NCI-H510A (cell line): ENCODE data around the gene MYO7B.

Source experiments
- DNase-seq: peaks from one replicate; lab custom pipeline; 2025; lab: John Stamatoyannopoulos, UW

Gene MYO7B

DNA sequence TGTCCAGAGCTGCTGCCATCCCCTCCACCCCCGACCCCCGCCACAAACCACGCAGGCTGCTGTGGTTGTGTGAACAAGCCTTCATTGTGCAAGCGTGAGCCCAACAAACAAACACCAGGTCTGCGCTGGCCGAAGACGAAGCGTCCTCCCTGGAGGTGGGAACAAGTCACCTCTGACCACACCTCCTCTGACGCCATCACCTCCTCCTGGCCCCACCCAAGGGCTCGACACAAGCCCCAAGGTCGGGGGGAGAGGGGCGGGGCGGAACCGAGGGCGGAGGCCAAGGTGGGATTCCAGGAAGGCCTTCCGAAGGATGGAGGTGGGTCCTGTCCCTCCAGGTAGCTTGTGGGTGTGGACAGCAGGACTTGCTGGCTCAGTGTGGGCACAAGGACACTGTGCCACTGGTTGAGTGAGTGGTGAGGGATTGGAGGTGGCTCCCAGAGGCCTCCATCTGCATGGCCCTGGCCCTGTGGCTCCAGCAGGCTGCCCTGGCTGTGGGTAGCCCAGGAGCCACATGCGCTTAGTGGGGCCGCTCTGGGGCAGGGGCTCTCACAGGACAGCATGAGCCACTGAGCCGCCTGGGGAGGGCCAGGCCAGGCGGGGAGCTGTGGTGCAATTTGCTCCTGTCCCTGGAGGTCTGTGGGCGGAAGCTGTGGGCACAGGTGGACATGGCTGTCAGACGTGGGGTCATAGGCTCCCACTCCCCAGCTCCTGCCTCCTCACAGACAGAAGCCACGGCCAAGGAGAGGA lies 103.1 kb downstream of the MYO7B start:
- DNase-seq = no peak

GRCh38 chr2:127639111-127639474 lies 103.6 kb downstream of the MYO7B start:
- no peak for DNase-seq

DNA sequence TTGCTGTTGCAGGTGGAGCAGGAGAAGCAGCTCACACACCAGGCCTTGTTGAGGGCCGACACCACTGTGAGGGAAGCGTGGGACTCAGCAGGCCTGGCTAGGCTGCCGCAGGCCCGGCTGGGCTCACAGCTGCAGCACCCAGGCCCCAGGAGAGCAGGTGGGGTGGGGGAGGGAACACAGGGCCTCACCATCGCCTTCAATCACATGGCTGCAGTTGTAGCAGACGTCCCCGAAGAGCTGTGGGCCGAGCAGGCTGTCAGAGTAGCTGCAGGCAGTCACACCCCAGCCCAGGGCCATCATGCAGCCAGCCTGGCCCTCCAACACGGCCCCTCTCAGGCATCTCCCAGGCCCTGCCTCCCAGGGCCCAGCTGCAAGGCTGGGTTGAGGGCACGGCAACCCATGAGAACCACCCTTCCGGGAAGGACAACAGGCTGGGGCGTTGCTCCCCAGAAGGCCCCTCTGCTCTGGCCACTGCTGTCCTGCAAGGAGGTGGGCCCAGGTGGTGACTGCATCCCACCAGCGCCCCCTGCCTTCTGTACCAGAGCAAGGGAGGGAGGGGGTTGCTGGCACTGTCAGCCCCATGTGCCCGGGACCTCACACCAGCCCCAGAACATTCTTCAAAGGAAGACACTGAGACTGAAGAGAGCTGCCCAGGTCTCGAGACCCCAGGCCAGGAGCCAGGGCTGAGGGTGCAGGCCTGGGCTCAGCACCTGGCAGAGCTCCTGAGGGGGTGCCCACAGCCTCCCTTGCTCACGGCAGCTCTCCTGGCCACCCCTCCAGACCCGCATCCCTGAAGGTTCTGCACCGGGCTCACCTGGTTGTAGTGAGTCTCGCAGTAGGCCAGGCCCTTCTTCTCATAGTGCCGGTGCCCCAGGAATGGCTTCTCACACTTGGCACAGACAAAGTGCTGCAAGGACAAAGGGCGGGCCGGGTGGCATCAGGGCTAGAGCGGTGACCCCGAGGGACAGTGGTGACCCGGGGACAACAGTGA lies 104.9 kb downstream of the MYO7B start:
- peak; percentile 18 for DNase-seq

GRCh38 chr2:127641133-127641532 lies 105.7 kb downstream of the MYO7B start:
- no peak for DNase-seq

- no peak for DNase-seq
These were observed 106.5 kb downstream of the MYO7B start for GRCh38 chr2:127641846-127642507.

DNA sequence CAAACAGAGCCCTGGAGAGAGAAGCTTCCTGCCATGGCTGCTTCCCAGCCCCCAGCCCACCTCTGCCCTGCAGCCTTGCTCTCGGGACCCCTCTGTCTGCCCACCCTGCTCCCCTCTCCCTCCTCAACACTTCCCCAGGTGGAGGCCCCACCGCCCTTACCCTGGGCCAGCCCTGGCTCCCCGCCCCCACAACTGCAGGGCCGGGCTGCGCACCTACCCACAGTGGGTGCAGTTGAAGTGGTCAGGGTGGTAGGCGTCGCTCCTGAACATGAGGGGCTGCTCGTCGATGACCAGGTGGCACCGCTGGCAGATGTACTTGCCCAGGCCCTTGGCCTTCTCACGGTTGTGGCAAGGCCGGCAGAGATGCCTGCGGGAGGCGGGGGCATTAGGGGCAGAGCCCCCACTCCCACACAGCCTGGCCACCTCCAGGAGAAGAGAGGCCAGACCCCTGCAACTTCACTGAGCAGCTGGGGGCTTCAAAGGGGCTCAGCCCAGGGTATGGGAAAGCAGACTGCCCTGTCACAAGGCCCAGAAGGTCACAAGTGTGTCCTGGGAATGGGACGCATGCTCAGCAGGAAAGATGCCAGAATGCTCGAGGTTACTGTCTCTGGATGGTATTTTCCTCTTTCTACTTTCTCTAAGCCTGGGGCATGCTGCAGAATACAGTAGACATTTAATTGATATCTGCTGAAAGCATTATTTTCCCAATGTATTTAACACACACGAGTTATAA lies 107.4 kb downstream of the MYO7B start:
- no peak for DNase-seq

DNA sequence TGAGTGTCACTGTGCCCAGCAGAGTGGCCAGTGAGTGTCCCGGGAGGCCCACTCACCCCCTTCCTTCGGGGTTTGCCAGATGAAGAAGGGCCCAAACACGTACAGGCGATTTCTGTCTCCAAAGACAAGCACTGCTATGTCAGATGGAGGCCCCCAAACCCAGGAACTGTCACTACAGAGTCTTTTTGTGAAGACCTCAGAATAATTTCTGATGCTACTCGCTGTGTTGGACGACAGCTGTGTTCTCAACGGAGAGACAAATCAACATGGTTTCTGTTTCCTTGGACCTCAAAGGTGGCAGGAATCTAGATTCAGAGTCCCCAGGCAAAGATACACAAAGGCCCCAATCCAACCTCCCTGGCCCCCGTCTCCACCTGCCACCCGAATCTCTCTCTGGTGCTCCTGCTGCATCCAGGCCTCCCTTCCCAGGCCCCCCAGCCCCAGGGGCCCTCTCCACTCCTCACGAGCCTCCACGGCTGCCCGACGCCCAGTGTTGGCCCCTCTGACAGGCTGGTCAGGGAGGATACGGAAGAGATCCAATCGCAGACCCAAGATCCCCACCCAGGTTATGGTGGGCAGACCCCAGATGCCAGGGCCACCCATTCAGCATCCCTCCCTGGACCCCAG lies 108.1 kb downstream of the MYO7B start:
- no peak for DNase-seq

GRCh38 chr2:127644066-127645025 lies 108.9 kb downstream of the MYO7B start:
- DNase-seq = no peak

DNA sequence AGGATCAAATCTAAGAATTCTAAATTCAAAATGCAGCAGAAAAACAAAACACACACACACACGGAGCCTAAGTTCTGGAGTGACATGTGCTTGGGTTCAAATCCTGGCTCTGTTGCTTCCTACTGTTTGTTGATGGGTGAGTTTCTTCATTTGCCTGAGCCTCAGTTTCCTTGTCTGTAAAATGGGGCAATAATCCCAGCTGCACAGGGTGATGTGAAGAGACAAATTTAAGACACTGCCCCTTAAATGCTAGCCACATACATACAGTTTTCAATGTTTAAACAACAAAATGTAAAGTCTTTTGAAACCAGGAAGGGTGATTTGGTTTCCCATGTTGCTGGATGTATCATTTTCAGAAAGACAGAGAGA lies 109.5 kb downstream of the MYO7B start:
- no peak for DNase-seq

DNA sequence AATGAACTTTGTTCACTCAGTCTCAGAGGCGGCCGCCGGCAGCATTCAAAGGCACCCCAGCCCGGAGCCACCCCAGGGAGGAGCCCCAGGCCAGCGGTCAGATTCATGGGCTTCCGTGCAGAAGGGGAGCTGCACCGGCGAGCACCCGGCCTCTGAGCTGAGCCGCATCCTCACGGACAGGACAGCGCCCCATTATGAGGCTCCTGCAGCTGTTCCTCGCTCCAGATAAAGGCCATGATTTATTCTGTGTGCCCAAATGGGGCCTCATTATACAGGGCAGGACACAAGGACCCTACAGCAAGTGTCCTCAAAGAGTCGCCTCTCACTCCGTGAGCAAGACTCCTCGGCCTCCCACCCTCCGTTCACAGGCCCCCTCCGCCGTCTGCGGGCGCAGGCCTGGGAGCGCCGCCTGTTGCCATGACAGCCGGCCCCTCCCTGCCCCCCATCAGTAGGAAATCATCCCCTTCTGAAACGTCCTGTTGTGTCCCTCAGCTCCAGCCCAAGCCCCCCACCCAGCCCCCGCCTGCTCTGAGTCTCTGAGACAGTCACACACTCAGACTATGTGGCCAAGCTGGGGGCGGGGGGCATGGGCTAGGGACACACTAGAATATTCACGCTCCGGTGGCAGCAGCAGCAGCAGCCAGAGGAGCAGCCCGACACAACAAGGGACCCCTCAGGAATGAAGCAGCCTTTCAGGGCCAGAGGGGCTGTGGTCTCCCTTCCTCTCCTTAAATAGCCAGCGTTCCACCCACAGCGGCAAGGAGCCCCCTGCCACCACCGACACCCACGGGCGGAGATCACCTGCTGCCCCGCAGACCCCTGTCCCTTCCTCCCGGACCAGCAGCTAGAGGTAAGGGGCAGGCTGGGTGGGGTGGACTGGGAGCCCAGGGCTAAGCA lies 110.2 kb downstream of the MYO7B start, which contains the start of gene GPR17:
TSS of gene GPR17 (plus strand) at position 759 of the 897 bp plus-strand sequence. CDS start 4,583 bp downstream, outside the sequence.
- DNase-seq = no peak

DNA sequence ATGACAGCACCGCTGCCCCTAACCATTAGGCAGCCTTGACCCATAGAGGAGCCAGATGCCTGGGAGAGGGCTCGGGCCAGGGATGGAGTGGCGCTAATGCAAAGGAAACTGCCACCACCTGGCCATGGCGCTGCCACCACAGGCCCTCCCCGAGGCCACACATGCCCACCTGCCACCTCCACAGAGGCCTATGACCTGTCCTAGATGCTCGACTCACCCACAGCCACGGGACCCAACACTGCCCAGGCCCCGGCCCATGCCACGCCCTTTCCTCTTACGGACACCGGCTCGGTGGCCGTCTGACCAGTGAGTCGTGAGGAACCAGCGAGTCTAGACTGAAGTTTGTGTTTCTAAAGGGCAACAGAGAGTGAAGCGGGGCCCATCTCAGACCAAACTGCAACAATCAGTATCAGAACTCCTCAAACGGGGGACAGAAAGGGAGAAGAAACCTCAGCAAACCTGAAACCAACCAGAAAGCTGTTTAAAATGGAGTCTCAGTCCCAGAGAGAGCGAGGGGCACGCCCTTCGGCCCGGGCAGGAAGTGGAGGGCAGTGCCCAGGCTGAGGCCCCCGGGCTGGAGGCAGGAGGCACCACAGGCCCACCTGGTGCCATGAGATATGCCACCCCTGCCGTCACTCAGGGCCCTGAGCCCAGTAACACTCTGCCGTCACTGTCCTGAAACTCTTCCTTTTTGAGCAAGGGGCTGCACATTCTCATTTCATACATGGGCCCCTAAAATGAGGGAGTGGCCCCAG lies 111.2 kb downstream of the MYO7B start:
- no peak for DNase-seq

DNA sequence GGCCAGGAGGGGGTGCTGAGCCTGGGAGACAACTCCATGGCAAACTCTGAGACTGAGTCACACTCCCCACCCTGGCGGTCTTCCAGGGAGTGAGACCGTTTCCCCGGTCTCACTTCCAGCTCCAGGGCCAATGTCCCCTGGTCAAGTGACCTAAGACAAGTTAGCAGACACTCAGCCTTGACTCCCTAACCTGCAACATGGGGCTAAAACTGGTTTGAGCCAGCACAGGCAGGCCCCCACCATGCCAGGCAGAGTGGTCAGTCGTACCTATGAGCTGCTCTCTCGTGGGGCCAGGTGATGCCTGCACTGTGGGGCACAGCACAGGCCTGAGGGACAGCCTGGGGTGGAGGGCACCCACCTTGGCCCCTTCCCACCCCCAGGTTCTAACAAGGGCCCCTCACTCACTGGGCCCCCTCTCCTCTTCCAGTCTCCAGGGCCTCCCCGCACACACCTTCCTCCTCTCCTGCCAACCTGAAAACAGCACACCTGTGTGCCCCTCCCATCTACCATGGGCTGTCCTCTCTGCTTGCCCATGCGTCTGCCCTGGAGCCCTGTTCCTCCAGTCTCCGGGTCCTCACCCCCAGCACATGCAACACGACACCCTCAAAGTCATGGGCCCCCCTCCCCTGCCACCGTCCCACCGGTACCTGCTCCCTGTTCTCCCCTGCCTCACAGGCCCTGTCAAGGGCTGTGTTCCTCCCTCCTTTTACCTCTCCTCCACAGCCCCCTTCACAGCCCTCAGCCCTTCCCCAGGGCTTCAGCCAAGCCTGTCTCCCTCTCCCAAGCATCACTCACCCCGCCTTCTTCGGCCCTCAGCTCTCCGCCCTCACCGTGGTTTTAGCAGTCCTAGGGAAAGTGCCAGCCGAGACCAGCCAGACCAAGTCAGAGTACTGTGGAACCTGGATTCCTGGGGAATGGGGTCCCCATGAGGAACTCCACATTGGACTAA lies 112.0 kb downstream of the MYO7B start:
- DNase-seq = no peak

- DNase-seq = no peak
These were observed 112.8 kb downstream of the MYO7B start for GRCh38 chr2:127648321-127648720.

- DNase-seq = no peak
These were observed 113.7 kb downstream of the MYO7B start for GRCh38 chr2:127649100-127649611.

DNA sequence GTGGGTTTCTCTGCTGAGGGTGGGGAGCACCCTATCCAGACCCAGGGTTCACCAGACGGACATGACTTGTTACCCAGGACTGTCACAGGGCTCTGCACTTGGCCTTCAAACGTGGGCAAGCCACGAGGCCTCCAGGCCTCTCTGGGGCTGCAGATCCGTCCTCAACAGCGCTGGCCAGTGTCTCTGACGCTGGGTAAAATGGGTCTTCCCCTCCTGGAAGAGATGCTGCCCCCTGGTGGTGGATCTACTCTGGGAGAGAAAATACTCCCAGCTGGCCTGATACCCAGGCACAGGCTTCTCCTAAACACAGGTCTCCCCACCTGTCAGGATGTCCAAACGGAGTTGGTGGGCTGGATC lies 114.2 kb downstream of the MYO7B start:
- peak; percentile 63 for DNase-seq

DNA sequence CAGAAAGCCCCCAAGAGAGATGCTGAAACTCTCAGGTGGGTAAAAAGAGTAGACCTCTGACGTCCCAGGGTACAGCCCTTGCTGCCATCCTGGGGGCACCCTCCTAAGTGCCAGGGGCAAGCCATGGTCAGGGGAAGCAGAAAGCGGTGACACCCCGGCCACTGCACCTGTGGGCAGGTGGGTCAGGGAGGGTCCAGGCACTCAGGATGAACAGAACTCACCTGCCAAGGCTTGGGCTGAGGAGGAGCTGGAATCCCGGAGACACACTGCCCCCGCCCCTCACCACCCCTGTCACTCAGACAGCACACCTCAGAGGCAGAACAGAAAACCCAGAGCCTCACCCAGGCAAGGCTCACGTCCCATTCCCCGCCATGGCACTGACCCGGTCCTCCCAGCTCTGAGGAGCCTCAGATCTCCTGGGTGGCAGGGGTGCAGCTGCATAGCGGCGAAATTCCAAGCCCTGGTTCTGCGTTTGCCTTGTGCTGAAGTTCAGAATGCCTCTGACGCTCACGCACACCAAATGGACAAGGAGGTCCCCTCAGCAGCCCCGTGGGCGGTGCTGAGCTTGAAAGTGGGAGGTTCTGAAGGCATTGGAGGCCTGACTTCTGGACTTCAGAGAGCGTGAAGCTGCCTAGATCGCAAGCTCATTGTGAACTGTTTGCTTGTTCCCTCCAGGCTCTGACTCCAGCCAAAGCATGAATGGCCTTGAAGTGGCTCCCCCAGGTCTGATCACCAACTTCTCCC lies 114.7 kb downstream of the MYO7B start:
- DNase-seq = no peak
